Uterus (tissue), 2 donors: Measurements from ENCODE around the gene CDK6.

Experiments used
- CTCF ChIP-seq, 4 experiments: fragments of 200-600 bp in 2 of 4; fragments of 450-650 bp in 2 of 4; sonication (generic) in 2 of 4; IDR thresholded peaks; one replicate each; pipeline ENCODE4 v1.5.1; 2016 to 2019; ENCODE audit warnings: antibody characterized with exemption in 4 of 4, mild to moderate bottlenecking in 2 of 4, moderate library complexity in 1 of 4
- POLR2A ChIP-seq, 2 donors: fragments of 450-650 bp; IDR thresholded peaks; one replicate each; pipeline ENCODE4 v1.6.1; 2016; ENCODE audit warnings: antibody characterized with exemption in 2 of 2, mild to moderate bottlenecking in 1 of 2, moderate library complexity in 1 of 2

GRCh38 chr7:92824901-92825480 lies 11.4 kb downstream of the CDK6 start:
- no peak for TF ChIP-seq CTCF (IDR thresholded peaks at IDR 0.05)
- TF ChIP-seq POLR2A (IDR thresholded peaks at IDR 0.05): no peak
